T47D (cell line): ENCODE measurements around the gene THRSP.
"Not testable (repeated sequence)": the region's sequence is repeated elsewhere in the genome, so short reads cannot be mapped to it uniquely, and the experiment has no call there.

Experiments
- DNase-seq, 2 experiments: peaks; one replicate each; pipeline versions ENCODE4 v3.0.0 to v3.0.0-alpha.2; 2011 to 2012; ENCODE audit warnings: low read depth in 1 of 2, low spot score in 1 of 2
- JUND ChIP-seq: IDR thresholded peaks from 2 replicates; pipeline ENCODE4 v1.6.1; 2012; ENCODE audit warnings: low read depth
- in situ Hi-C: cut with HindIII; loops from 2 replicates; pipeline ENCODE4 v1.10.0; 2016; ENCODE audit warnings: low sequenced_read_pairs, low pct_unique_long_range_greater_than_20kb

The THRSP gene

GRCh38 chr11:78040691-78041379 is 22.8 kb upstream of the THRSP start:
- DNase-seq, result no peak
- in situ Hi-C loops, result no loop called here
- no peak for TF ChIP-seq JUND

GRCh38 chr11:78041380-78041719 is 22.3 kb upstream of the THRSP start:
- DNase-seq, in situ Hi-C loops: not testable (repeated sequence)

- in situ Hi-C loops, result no loop called here
- DNase-seq, result no peak
- TF ChIP-seq JUND, result no peak
These were observed 21.7 kb upstream of the THRSP start for GRCh38 chr11:78041843-78042440.

GRCh38 chr11:78044706-78045105 is 19.0 kb upstream of the THRSP start:
- in situ Hi-C loops, result no loop called here
- DNase-seq, result no peak
- TF ChIP-seq JUND, result no peak

GRCh38 chr11:78045851-78046485 is 17.7 kb upstream of the THRSP start:
- peak; percentile 79 for DNase-seq
- in situ Hi-C loops, result no loop called here
- no peak for TF ChIP-seq JUND

- TF ChIP-seq JUND, result no peak
- DNase-seq, result no peak
- in situ Hi-C loops, result no loop called here
These were observed 17.2 kb upstream of the THRSP start for GRCh38 chr11:78046486-78046854.

- in situ Hi-C loops, result no loop called here
- TF ChIP-seq JUND, result no peak
- DNase-seq, result no peak
These were observed 15.1 kb upstream of the THRSP start for GRCh38 chr11:78048561-78048960.

- DNase-seq, result no peak
- no peak for TF ChIP-seq JUND
- in situ Hi-C loops, result no loop called here
These were observed 14.3 kb upstream of the THRSP start for GRCh38 chr11:78049348-78049747.

GRCh38 chr11:78050964-78051831 is 12.5 kb upstream of the THRSP start:
- DNase-seq, result no peak
- in situ Hi-C loops, result no loop called here
- no peak for TF ChIP-seq JUND

GRCh38 chr11:78054971-78055370 is 8.7 kb upstream of the THRSP start:
- no peak for DNase-seq
- in situ Hi-C loops, result no loop called here
- no peak for TF ChIP-seq JUND

GRCh38 chr11:78056093-78056492 is 7.6 kb upstream of the THRSP start:
- in situ Hi-C loops, result no loop called here
- no peak for DNase-seq
- TF ChIP-seq JUND, result no peak

GRCh38 chr11:78057462-78058055 is 6.1 kb upstream of the THRSP start:
- TF ChIP-seq JUND, result no peak
- in situ Hi-C loops, result no loop called here

GRCh38 chr11:78059749-78060328 is 3.8 kb upstream of the THRSP start:
- DNase-seq, in situ Hi-C loops: not testable (repeated sequence)

More at GRCh38 chr11:78057462-78058055, 6.1 kb upstream of the THRSP start:
- no peak for DNase-seq
